Peyer's patch (tissue), 4 donors: ENCODE results near the gene NDC1. TPM values are rescaled to one million over a fixed set of nuclear protein-coding genes. Genes with fewer than 3 reads are reported as not detected.

Experiments used
- DNase-seq, 3 donors: peaks; one replicate each; pipeline ENCODE4 v3.0.0-alpha.2; 2017 to 2019
- H3K27ac ChIP-seq, 4 donors: fragments of 200-600 bp; sonication (generic); one replicate each; pipeline ENCODE4 v1.5.1; 2016 to 2019
- H3K27me3 ChIP-seq, 2 donors: fragments of 200-600 bp; sonication (generic); one replicate each; pipeline ENCODE4 v1.5.1; 2019
- H3K36me3 ChIP-seq, 3 donors: fragments of 200-600 bp; sonication (generic); one replicate each; pipeline ENCODE4 v1.5.1; 2016 to 2019
- H3K4me1 ChIP-seq, 4 donors: fragments of 200-600 bp; sonication (generic); one replicate each; pipeline ENCODE4 v1.5.1; 2016 to 2019
- H3K4me3 ChIP-seq, 4 donors: fragments of 200-600 bp; sonication (generic); 1 replicate in 3 of 4; 2 replicates in 1 of 4; pipeline ENCODE4 v1.5.1; 2016 to 2019; ENCODE audit warnings: mild to moderate bottlenecking in 1 of 4
- H3K9me3 ChIP-seq, 4 donors: fragments of 200-600 bp; sonication (generic); one replicate each; pipeline ENCODE4 v1.5.1; 2016 to 2019; ENCODE audit warnings: mild to moderate bottlenecking in 1 of 4
- CTCF ChIP-seq, 6 experiments: fragments of 450-650 bp in 4 of 6; fragments of 200-600 bp in 2 of 6; sonication (generic) in 1 of 6; IDR thresholded peaks; one replicate each; pipeline ENCODE4 v1.5.1; 2017 to 2019; ENCODE audit warnings: antibody characterized with exemption in 6 of 6, mild to moderate bottlenecking in 3 of 6, moderate library complexity in 1 of 6
- POLR2A ChIP-seq, 2 donors: fragments of 450-650 bp; IDR thresholded peaks; one replicate each; pipeline ENCODE4 v1.5.1; 2017; ENCODE audit warnings: antibody characterized with exemption in 2 of 2, mild to moderate bottlenecking in 2 of 2, moderate library complexity in 2 of 2
- total RNA-seq, 4 donors: library from RNA; depleted of rRNA; stranded (reverse); fragments of >200 nt; gene quantifications; one replicate each; pipeline ENCODE4 v1.1.0, GENCODE V29; 2016

NDC1 gene
- total RNA-seq, 4 donors from 2014 or later: 4.2 to 8.3 (median 6.7) TPM

- no peaks in the 10 kb centered on the region for H3K36me3 ChIP-seq
- TF ChIP-seq POLR2A (IDR thresholded peaks at IDR 0.05): no peak
- no peak for TF ChIP-seq CTCF (IDR thresholded peaks at IDR 0.05)
- no peak overlapping the region for H3K4me3 ChIP-seq
- peaks cover 0 to 24% (median 10%) of the 10 kb centered on the region in 4 donors for H3K4me1 ChIP-seq
- H3K27me3 ChIP-seq: peaks cover 0 to 10% of the 10 kb centered on the region in 2 donors
- H3K9me3 ChIP-seq: no peaks in the 10 kb centered on the region
- no peak for DNase-seq
- peak overlapping the region in 2 of 4 donors; percentile 43 to 47 for H3K27ac ChIP-seq
These were observed 102.8 kb downstream of the NDC1 start for GRCh38 chr1:53735261-53735660.

- H3K27ac ChIP-seq: peak overlapping the region in 2 of 4 donors; percentile 43 to 47
- peaks cover 0 to 21% (median 10%) of the 10 kb centered on the region in 4 donors for H3K4me1 ChIP-seq
- H3K4me3 ChIP-seq: no peak overlapping the region
- no peak for DNase-seq
- peaks cover 0 to 10% of the 10 kb centered on the region in 2 donors for H3K27me3 ChIP-seq
- TF ChIP-seq POLR2A (IDR thresholded peaks at IDR 0.05) (no peak), CTCF (IDR thresholded peaks at IDR 0.05) (no peak)
- no peaks in the 10 kb centered on the region for H3K36me3 ChIP-seq
- H3K9me3 ChIP-seq: no peaks in the 10 kb centered on the region
These were observed 103.4 kb downstream of the NDC1 start for GRCh38 chr1:53734650-53735211.

GRCh38 chr1:53733975-53734649 is 104.0 kb downstream of the NDC1 start:
- Histone ChIP-seq H3K27me3 (peaks cover 0 to 10% of the 10 kb centered on the region in 2 donors), H3K27ac (peak overlapping the region in 2 of 4 donors; percentile 43 to 47), H3K9me3 (no peaks in the 10 kb centered on the region), H3K4me3 (no peak overlapping the region), H3K36me3 (no peaks in the 10 kb centered on the region), H3K4me1 (peaks cover 0 to 18% (median 8%) of the 10 kb centered on the region in 4 donors)
- TF ChIP-seq POLR2A (IDR thresholded peaks at IDR 0.05) (no peak), CTCF (IDR thresholded peaks at IDR 0.05) (no peak)
- DNase-seq: no peak

GRCh38 chr1:53733447-53733931 is 104.6 kb downstream of the NDC1 start:
- DNase-seq: no peak
- no peaks in the 10 kb centered on the region for H3K9me3 ChIP-seq
- TF ChIP-seq CTCF (IDR thresholded peaks at IDR 0.05): no peak
- TF ChIP-seq POLR2A (IDR thresholded peaks at IDR 0.05): no peak
- no peaks in the 10 kb centered on the region for H3K36me3 ChIP-seq
- H3K27ac ChIP-seq: no peak overlapping the region
- H3K4me3 ChIP-seq: no peak overlapping the region
- peaks cover 0 to 10% of the 10 kb centered on the region in 2 donors for H3K27me3 ChIP-seq
- peaks cover 0 to 14% (median 5%) of the 10 kb centered on the region in 4 donors for H3K4me1 ChIP-seq

- TF ChIP-seq CTCF (IDR thresholded peaks at IDR 0.05): no peak
- TF ChIP-seq POLR2A (IDR thresholded peaks at IDR 0.05): no peak
- H3K36me3 ChIP-seq: no peaks in the 10 kb centered on the region
- peaks cover 0 to 8% (median 3%) of the 10 kb centered on the region in 4 donors for H3K4me1 ChIP-seq
- peaks cover 0 to 9% of the 10 kb centered on the region in 2 donors for H3K27me3 ChIP-seq
- H3K9me3 ChIP-seq: no peaks in the 10 kb centered on the region
- no peak for DNase-seq
- H3K4me3 ChIP-seq: no peak overlapping the region
- H3K27ac ChIP-seq: no peak overlapping the region
These were observed 105.2 kb downstream of the NDC1 start for GRCh38 chr1:53732912-53733317.
